Measurements from ENCODE around the gene KIF5C.

The KIF5C gene

GRCh38 chr2:148957023-148957422 lies 82.0 kb downstream of the KIF5C start:
- no peak for TF ChIP-seq CTCF (conservative IDR thresholded peaks at IDR 0.05)
- no peak for TF ChIP-seq ZFX (IDR thresholded peaks at IDR 0.05)
- no peak overlapping the region for H3K27ac ChIP-seq

GRCh38 chr2:148959745-148960144 lies 84.7 kb downstream of the KIF5C start:
- TF ChIP-seq CTCF (conservative IDR thresholded peaks at IDR 0.05) (no peak), ZFX (IDR thresholded peaks at IDR 0.05) (no peak)
- no peak overlapping the region for H3K27ac ChIP-seq

- TF ChIP-seq CTCF (conservative IDR thresholded peaks at IDR 0.05) (no peak), ZFX (IDR thresholded peaks at IDR 0.05) (no peak)
- H3K27ac ChIP-seq, result no peak overlapping the region
Measured at GRCh38 chr2:148960483-148960882, 85.5 kb downstream of the KIF5C start.

- H3K27ac ChIP-seq, result no peak overlapping the region
- TF ChIP-seq CTCF (conservative IDR thresholded peaks at IDR 0.05) (no peak), ZFX (IDR thresholded peaks at IDR 0.05) (no peak)
Measured at GRCh38 chr2:148963461-148963860, 88.4 kb downstream of the KIF5C start.

GRCh38 chr2:148965623-148966437 lies 90.8 kb downstream of the KIF5C start:
- H3K27ac ChIP-seq, result no peak overlapping the region
- TF ChIP-seq CTCF (conservative IDR thresholded peaks at IDR 0.05) (no peak), ZFX (IDR thresholded peaks at IDR 0.05) (no peak)

GRCh38 chr2:148966438-148966758 lies 91.4 kb downstream of the KIF5C start:
- no peak overlapping the region for H3K27ac ChIP-seq
- no peak for TF ChIP-seq ZFX (IDR thresholded peaks at IDR 0.05)
- TF ChIP-seq CTCF (conservative IDR thresholded peaks at IDR 0.05), result no peak

- no peak for TF ChIP-seq CTCF (conservative IDR thresholded peaks at IDR 0.05)
Measured at GRCh38 chr2:148967056-148967455, 92.0 kb downstream of the KIF5C start.

More at GRCh38 chr2:148967056-148967455, 92.0 kb downstream of the KIF5C start:
- H3K27ac ChIP-seq, result no peak overlapping the region

All from C4-2B (cell line).